GM12891 (cell line): ENCODE results near the gene SHROOM3.

Source experiments
- PAX5 ChIP-seq: IDR thresholded peaks from 2 replicates; pipeline ENCODE4 v1.6.1; 2011; ENCODE audit warnings: low read length, moderate library complexity, mild to moderate bottlenecking; ENCODE audit not compliant: insufficient read depth, severe bottlenecking
- POLR2A ChIP-seq: IDR thresholded peaks from 2 replicates; pipeline ENCODE4 v1.6.1; 2011; ENCODE audit warnings: low read depth, low read length, control low read depth
- POLR2AphosphoS5 ChIP-seq: IDR thresholded peaks from 2 replicates; pipeline ENCODE4 v1.6.1; 2011; ENCODE audit warnings: low read depth, low read length, control low read depth
- POU2F2 ChIP-seq: IDR thresholded peaks from 2 replicates; pipeline ENCODE4 v1.6.1; 2011; ENCODE audit warnings: low read depth, mild to moderate bottlenecking, control low read depth, low read length, moderate library complexity
- SPI1 ChIP-seq: IDR thresholded peaks from 2 replicates; pipeline ENCODE4 v1.6.1; 2011; ENCODE audit warnings: low read depth, low read length, control low read depth
- TAF1 ChIP-seq: IDR thresholded peaks from 2 replicates; pipeline ENCODE4 v1.6.1; 2011; ENCODE audit warnings: low read depth, low read length, control low read depth

DNA sequence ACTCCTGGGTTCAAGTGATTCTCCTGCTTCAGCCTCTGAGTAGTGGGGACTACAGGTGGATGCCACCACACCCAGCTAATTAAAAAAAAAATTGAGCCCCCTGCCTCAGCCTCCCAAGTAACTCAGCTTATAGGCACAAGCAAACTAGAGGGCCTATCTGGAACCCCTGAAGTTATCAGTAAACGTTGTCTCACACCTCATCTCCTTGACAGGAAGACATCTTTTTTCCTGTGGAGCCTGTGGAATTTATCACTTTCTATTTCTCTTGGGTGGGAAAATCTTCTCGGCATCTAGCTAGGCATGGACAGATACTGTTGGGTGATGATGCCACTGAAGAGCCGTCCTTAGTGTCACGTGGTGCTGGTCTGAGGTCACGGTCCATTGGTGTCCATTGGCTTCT lies 291.6 kb downstream of the SHROOM3 start:
- TF ChIP-seq POLR2A (no peak), TAF1 (no peak), POLR2AphosphoS5 (no peak), POU2F2 (no peak), SPI1 (no peak), PAX5 (no peak)
